GM19467 (cell line): ENCODE data around the gene SLC49A3.

Experiments
- ATAC-seq: cut with Tn5 transposase; IDR thresholded peaks from one replicate; pipeline ENCODE4 v1.9.1; 2021; ENCODE audit warnings: mild to moderate bottlenecking, moderate library complexity; ENCODE audit not compliant: unreplicated experiment

SLC49A3 gene

GRCh38 chr4:634599-634985 lies 54.4 kb downstream of the SLC49A3 start:
- ATAC-seq = no peak

- ATAC-seq = no peak
These were observed 54.9 kb downstream of the SLC49A3 start for GRCh38 chr4:633976-634598.

- no peak for ATAC-seq
These were observed 55.5 kb downstream of the SLC49A3 start for GRCh38 chr4:633406-633805.

- no peak for ATAC-seq
These were observed 56.0 kb downstream of the SLC49A3 start for GRCh38 chr4:632926-633325.

GRCh38 chr4:632196-632790 lies 56.7 kb downstream of the SLC49A3 start:
- no peak for ATAC-seq
